Upper lobe of left lung (tissue), 4 donors: ENCODE results near the gene RBFA.

Source experiments
- EP300 ChIP-seq, 4 donors: sonication (generic); formaldehyde crosslinking; IDR thresholded peaks; one replicate each; pipeline ENCODE4 v1.5.1; 2017; ENCODE audit warnings: antibody characterized with exemption in 4 of 4, control low read depth in 2 of 4
- POLR2A ChIP-seq, 4 donors: fragments of 450-650 bp; IDR thresholded peaks; one replicate each; pipeline ENCODE4 v1.5.1; 2016 to 2017; ENCODE audit warnings: antibody characterized with exemption in 4 of 4, mild to moderate bottlenecking in 2 of 4
- TF ChIP-seq, protein P1 (sequence below), 6 experiments: fragments of 450-650 bp in 4 of 6; fragments of 200-600 bp in 2 of 6; sonication (generic) in 2 of 6; IDR thresholded peaks; one replicate each; pipeline ENCODE4 v1.5.1; 2016 to 2019; ENCODE audit warnings: antibody characterized with exemption in 6 of 6

GRCh38 chr18:80056095-80056494 lies 21.9 kb downstream of the RBFA start:
- TF ChIP-seq, protein P1, sequence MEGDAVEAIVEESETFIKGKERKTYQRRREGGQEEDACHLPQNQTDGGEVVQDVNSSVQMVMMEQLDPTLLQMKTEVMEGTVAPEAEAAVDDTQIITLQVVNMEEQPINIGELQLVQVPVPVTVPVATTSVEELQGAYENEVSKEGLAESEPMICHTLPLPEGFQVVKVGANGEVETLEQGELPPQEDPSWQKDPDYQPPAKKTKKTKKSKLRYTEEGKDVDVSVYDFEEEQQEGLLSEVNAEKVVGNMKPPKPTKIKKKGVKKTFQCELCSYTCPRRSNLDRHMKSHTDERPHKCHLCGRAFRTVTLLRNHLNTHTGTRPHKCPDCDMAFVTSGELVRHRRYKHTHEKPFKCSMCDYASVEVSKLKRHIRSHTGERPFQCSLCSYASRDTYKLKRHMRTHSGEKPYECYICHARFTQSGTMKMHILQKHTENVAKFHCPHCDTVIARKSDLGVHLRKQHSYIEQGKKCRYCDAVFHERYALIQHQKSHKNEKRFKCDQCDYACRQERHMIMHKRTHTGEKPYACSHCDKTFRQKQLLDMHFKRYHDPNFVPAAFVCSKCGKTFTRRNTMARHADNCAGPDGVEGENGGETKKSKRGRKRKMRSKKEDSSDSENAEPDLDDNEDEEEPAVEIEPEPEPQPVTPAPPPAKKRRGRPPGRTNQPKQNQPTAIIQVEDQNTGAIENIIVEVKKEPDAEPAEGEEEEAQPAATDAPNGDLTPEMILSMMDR (IDR thresholded peaks at IDR 0.05), result no peak
- no peak for TF ChIP-seq POLR2A (IDR thresholded peaks at IDR 0.05)
- no peak for TF ChIP-seq EP300 (IDR thresholded peaks at IDR 0.05)
